Muscle layer of duodenum (tissue), 2 donors: ENCODE data around the gene NTM.

ENCODE experiments used
- H3K27ac ChIP-seq: one replicate; pipeline ENCODE4 v1.7.0; 2013; ENCODE audit warnings: mild to moderate bottlenecking, low read length
- H3K27me3 ChIP-seq: one replicate; pipeline ENCODE4 v1.7.0; 2013; ENCODE audit warnings: low read depth, mild to moderate bottlenecking, control low read depth, low read length
- H3K36me3 ChIP-seq, 2 donors: one replicate each; pipeline ENCODE4 v1.7.0; 2013; ENCODE audit warnings: low read length in 2 of 2, control low read depth in 1 of 2, mild to moderate bottlenecking in 1 of 2; ENCODE audit not compliant: insufficient read depth in 2 of 2, control insufficient read depth in 1 of 2
- H3K4me1 ChIP-seq, 2 donors: one replicate each; pipeline ENCODE4 v1.7.0; 2013; ENCODE audit warnings: low read length in 2 of 2, mild to moderate bottlenecking in 2 of 2, control low read depth in 1 of 2, moderate library complexity in 1 of 2; ENCODE audit not compliant: insufficient read depth in 2 of 2, control insufficient read depth in 1 of 2
- H3K4me3 ChIP-seq, 2 donors: one replicate each; pipeline ENCODE4 v1.7.0; 2013; ENCODE audit warnings: low read length in 2 of 2, low read depth in 1 of 2, mild to moderate bottlenecking in 1 of 2
- H3K9me3 ChIP-seq, 2 donors: one replicate each; pipeline ENCODE4 v1.7.0; 2013; ENCODE audit warnings: low read length in 2 of 2, control low read depth in 1 of 2, mild to moderate bottlenecking in 1 of 2; ENCODE audit not compliant: control insufficient read depth in 1 of 2
- donor health status: healthy.

The NTM gene

GRCh38 chr11:131373095-131373725 is 2.8 kb downstream of the NTM start:
- H3K27me3 ChIP-seq = peaks cover 3% of the 10 kb centered on the region

GRCh38 chr11:131373756-131374155 is 3.3 kb downstream of the NTM start:
- H3K4me3 ChIP-seq = no peak overlapping the region
- H3K27me3 ChIP-seq = peaks cover 3% of the 10 kb centered on the region
- no peaks in the 10 kb centered on the region for H3K36me3 ChIP-seq
- H3K9me3 ChIP-seq = no peaks in the 10 kb centered on the region
- H3K4me1 ChIP-seq = peaks cover 0 to 16% of the 10 kb centered on the region in 2 donors
- no peak overlapping the region for H3K27ac ChIP-seq

More at GRCh38 chr11:131373095-131373725, 2.8 kb downstream of the NTM start:
- Histone ChIP-seq H3K27ac (no peak overlapping the region), H3K9me3 (no peaks in the 10 kb centered on the region), H3K4me3 (no peak overlapping the region), H3K36me3 (no peaks in the 10 kb centered on the region), H3K4me1 (peaks cover 0 to 16% of the 10 kb centered on the region in 2 donors)

- Histone ChIP-seq H3K4me1 (peaks cover 0 to 13% of the 10 kb centered on the region in 2 donors), H3K36me3 (no peaks in the 10 kb centered on the region), H3K27ac (no peak overlapping the region), H3K4me3 (no peak overlapping the region), H3K27me3 (peaks cover 3% of the 10 kb centered on the region), H3K9me3 (no peaks in the 10 kb centered on the region)
Measured at GRCh38 chr11:131375421-131375820, 5.0 kb downstream of the NTM start.

- peaks cover 0 to 11% of the 10 kb centered on the region in 2 donors for H3K4me1 ChIP-seq
- no peak overlapping the region for H3K4me3 ChIP-seq
- no peak overlapping the region for H3K27ac ChIP-seq
- no peaks in the 10 kb centered on the region for H3K9me3 ChIP-seq
- H3K27me3 ChIP-seq = peaks cover 3% of the 10 kb centered on the region
- H3K36me3 ChIP-seq = no peaks in the 10 kb centered on the region
Measured at GRCh38 chr11:131375915-131376314, 5.5 kb downstream of the NTM start.

GRCh38 chr11:131378931-131379330 is 8.5 kb downstream of the NTM start:
- H3K4me1 ChIP-seq = no peaks in the 10 kb centered on the region
- H3K27me3 ChIP-seq = no peaks in the 10 kb centered on the region
- H3K4me3 ChIP-seq = no peak overlapping the region
- H3K36me3 ChIP-seq = no peaks in the 10 kb centered on the region
- H3K27ac ChIP-seq = no peak overlapping the region
- no peaks in the 10 kb centered on the region for H3K9me3 ChIP-seq

- Histone ChIP-seq H3K27me3 (no peaks in the 10 kb centered on the region), H3K27ac (no peak overlapping the region), H3K4me3 (no peak overlapping the region), H3K4me1 (no peaks in the 10 kb centered on the region), H3K9me3 (no peaks in the 10 kb centered on the region), H3K36me3 (no peaks in the 10 kb centered on the region)
Measured at GRCh38 chr11:131385763-131386390, 15.5 kb downstream of the NTM start.

- Histone ChIP-seq H3K9me3 (no peaks in the 10 kb centered on the region), H3K36me3 (no peaks in the 10 kb centered on the region), H3K27ac (no peak overlapping the region), H3K4me1 (no peaks in the 10 kb centered on the region), H3K27me3 (no peaks in the 10 kb centered on the region), H3K4me3 (no peak overlapping the region)
Measured at GRCh38 chr11:131386408-131386807, 16.0 kb downstream of the NTM start.

GRCh38 chr11:131388030-131388429 is 17.6 kb downstream of the NTM start:
- H3K27me3 ChIP-seq = no peaks in the 10 kb centered on the region
- H3K27ac ChIP-seq = no peak overlapping the region
- no peaks in the 10 kb centered on the region for H3K9me3 ChIP-seq
- H3K4me1 ChIP-seq = no peaks in the 10 kb centered on the region
- H3K4me3 ChIP-seq = no peak overlapping the region
- no peaks in the 10 kb centered on the region for H3K36me3 ChIP-seq

GRCh38 chr11:131389582-131389981 is 19.2 kb downstream of the NTM start:
- H3K4me3 ChIP-seq = no peak overlapping the region

GRCh38 chr11:131391176-131391575 is 20.8 kb downstream of the NTM start:
- Histone ChIP-seq H3K4me3 (no peak overlapping the region), H3K27me3 (no peaks in the 10 kb centered on the region), H3K4me1 (no peaks in the 10 kb centered on the region), H3K9me3 (no peaks in the 10 kb centered on the region), H3K36me3 (no peaks in the 10 kb centered on the region), H3K27ac (no peak overlapping the region)

More at GRCh38 chr11:131389582-131389981, 19.2 kb downstream of the NTM start:
- no peak overlapping the region for H3K27ac ChIP-seq
- H3K27me3 ChIP-seq = no peaks in the 10 kb centered on the region
- H3K36me3 ChIP-seq = no peaks in the 10 kb centered on the region
- no peaks in the 10 kb centered on the region for H3K4me1 ChIP-seq
- no peaks in the 10 kb centered on the region for H3K9me3 ChIP-seq

- Histone ChIP-seq H3K4me3 (no peak overlapping the region), H3K36me3 (no peaks in the 10 kb centered on the region)
Measured at GRCh38 chr11:131392528-131393255, 22.3 kb downstream of the NTM start.

More at GRCh38 chr11:131392528-131393255, 22.3 kb downstream of the NTM start:
- Histone ChIP-seq H3K27me3 (no peaks in the 10 kb centered on the region), H3K9me3 (no peaks in the 10 kb centered on the region), H3K4me1 (no peaks in the 10 kb centered on the region), H3K27ac (no peak overlapping the region)
